Natural killer cell (primary cell): Measurements from ENCODE around the gene IGSF8. TPM values are rescaled to one million over a fixed set of nuclear protein-coding genes. Genes with fewer than 3 reads are reported as not detected.

Experiments
- ATAC-seq, 3 donors: fragments of 150-1000 bp in 2 of 3; fragments of 200-7000 bp in 1 of 3; cut with Tn5 transposase; 1 replicate in 1 of 3; 2 replicates in 2 of 3; pipeline ENCODE4 v1.10.0; 2021; ENCODE audit warnings: mild to moderate bottlenecking in 2 of 3, moderate library complexity in 2 of 3
- DNase-seq, 2 donors: peaks; one replicate each; pipeline versions ENCODE4 v3.0.0 to v3.0.0-alpha.2; 2013 to 2021; ENCODE audit warnings: mixed read lengths in 1 of 2
- H3K27ac ChIP-seq: one replicate; pipeline ENCODE4 v1.5.1; 2013; ENCODE audit warnings: mild to moderate bottlenecking, low read length
- H3K27me3 ChIP-seq: one replicate; pipeline ENCODE4 v1.6.1; 2013; ENCODE audit warnings: low read length; ENCODE audit not compliant: control insufficient read depth, insufficient read depth
- H3K36me3 ChIP-seq: one replicate; pipeline ENCODE4 v1.6.1; 2013; ENCODE audit warnings: low read length; ENCODE audit not compliant: control insufficient read depth, insufficient read depth
- H3K4me1 ChIP-seq: one replicate; pipeline ENCODE4 v1.6.1; 2013; ENCODE audit warnings: low read length; ENCODE audit not compliant: control insufficient read depth, insufficient read depth
- H3K4me3 ChIP-seq: one replicate; pipeline ENCODE4 v1.5.1; 2013; ENCODE audit warnings: low read length
- H3K9me3 ChIP-seq: one replicate; pipeline ENCODE4 v1.6.1; 2013; ENCODE audit warnings: low read length; ENCODE audit not compliant: control insufficient read depth, insufficient read depth
- H3K27ac Mint-ChIP-seq, 2 donors: one replicate each; pipeline ENCODE4 v1.8.0; 2022; ENCODE audit warnings: mild to moderate bottlenecking in 2 of 2, mixed read lengths in 2 of 2, moderate library complexity in 1 of 2
- H3K27me3 Mint-ChIP-seq, 2 donors: one replicate each; pipeline ENCODE4 v1.8.0; 2022; ENCODE audit warnings: low read depth in 2 of 2, mixed read lengths in 2 of 2
- H3K36me3 Mint-ChIP-seq: one replicate; pipeline ENCODE4 v1.8.0; 2022; ENCODE audit warnings: mixed read lengths
- H3K4me1 Mint-ChIP-seq, 2 donors: one replicate each; pipeline ENCODE4 v1.8.0; 2022; ENCODE audit warnings: mixed read lengths in 2 of 2
- H3K4me3 Mint-ChIP-seq: one replicate; pipeline ENCODE4 v1.8.0; 2022; ENCODE audit warnings: mild to moderate bottlenecking, moderate library complexity, mixed read lengths
- H3K9me3 Mint-ChIP-seq, 2 donors: one replicate each; pipeline ENCODE4 v1.8.0; 2022; ENCODE audit warnings: mixed read lengths in 2 of 2
- WGBS: methylation state at CpG from one replicate; pipeline ENCODE4 v1.1.7; 2013; ENCODE audit warnings: missing lambda C conversion rate; ENCODE audit not compliant: insufficient coverage; 5-methylcytosine and 5-hydroxymethylcytosine counted together
- intact Hi-C: fragments of 100-400 bp; cut with micrococcal nuclease; formaldehyde crosslinking; loops from one replicate; pipeline ENCODE4 v1.14.2; 2022
- total RNA-seq, 4 donors: library from RNA; stranded (reverse); fragments of 120-200 nt in 1 of 4; gene quantifications; one replicate each; pipeline versions ENCODE4 v1.2.3 to v1.2.4, GENCODE V29; 2013 to 2022
- TF ChIP-seq, protein P1 (sequence below): fragments of 200-600 bp; IDR thresholded peaks from one replicate; pipeline ENCODE4 v1.8.0; 2022; ENCODE audit warnings: antibody characterized with exemption

Gene IGSF8
- total RNA-seq, 3 donors from 2014 or later (not counting 1 experiment from before 2014, with no cell fraction given): 26.3 to 35.3 (median 32.1) TPM

DNA sequence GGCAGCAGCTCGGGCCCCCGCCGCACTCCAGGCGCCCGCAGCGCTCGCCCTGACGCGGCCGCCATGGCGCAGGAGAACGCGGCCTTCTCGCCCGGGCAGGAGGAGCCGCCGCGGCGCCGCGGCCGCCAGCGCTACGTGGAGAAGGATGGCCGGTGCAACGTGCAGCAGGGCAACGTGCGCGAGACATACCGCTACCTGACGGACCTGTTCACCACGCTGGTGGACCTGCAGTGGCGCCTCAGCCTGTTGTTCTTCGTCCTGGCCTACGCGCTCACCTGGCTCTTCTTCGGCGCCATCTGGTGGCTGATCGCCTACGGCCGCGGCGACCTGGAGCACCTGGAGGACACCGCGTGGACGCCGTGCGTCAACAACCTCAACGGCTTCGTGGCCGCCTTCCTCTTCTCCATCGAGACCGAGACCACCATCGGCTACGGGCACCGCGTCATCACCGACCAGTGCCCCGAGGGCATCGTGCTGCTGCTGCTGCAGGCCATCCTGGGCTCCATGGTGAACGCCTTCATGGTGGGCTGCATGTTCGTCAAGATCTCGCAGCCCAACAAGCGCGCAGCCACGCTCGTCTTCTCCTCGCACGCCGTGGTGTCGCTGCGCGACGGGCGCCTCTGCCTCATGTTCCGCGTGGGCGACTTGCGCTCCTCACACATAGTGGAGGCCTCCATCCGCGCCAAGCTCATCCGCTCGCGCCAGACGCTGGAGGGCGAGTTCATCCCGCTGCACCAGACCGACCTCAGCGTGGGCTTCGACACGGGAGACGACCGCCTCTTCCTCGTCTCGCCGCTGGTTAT is 14.2 kb downstream of the IGSF8 start:
- no peak overlapping the region for H3K27ac ChIP-seq
- Mint-ChIP-seq H3K4me1 (peaks cover 11 to 15% of the 10 kb centered on the region in 2 donors), H3K4me3 (peak overlapping the region; percentile 71), H3K36me3 (peaks cover 8% of the 10 kb centered on the region), H3K27ac (no peak overlapping the region), H3K27me3 (peaks cover 32 to 41% of the 10 kb centered on the region in 2 donors), H3K9me3 (no peaks in the 10 kb centered on the region)
- ATAC-seq: peak; percentile 70 to 82 (median 75)
- peaks cover 20% of the 10 kb centered on the region for H3K27me3 ChIP-seq
- DNase-seq: peak; percentile 43 to 86
- H3K9me3 ChIP-seq: no peaks in the 10 kb centered on the region
- peak overlapping the region; percentile 10 for H3K4me3 ChIP-seq
- TF ChIP-seq, protein P1, sequence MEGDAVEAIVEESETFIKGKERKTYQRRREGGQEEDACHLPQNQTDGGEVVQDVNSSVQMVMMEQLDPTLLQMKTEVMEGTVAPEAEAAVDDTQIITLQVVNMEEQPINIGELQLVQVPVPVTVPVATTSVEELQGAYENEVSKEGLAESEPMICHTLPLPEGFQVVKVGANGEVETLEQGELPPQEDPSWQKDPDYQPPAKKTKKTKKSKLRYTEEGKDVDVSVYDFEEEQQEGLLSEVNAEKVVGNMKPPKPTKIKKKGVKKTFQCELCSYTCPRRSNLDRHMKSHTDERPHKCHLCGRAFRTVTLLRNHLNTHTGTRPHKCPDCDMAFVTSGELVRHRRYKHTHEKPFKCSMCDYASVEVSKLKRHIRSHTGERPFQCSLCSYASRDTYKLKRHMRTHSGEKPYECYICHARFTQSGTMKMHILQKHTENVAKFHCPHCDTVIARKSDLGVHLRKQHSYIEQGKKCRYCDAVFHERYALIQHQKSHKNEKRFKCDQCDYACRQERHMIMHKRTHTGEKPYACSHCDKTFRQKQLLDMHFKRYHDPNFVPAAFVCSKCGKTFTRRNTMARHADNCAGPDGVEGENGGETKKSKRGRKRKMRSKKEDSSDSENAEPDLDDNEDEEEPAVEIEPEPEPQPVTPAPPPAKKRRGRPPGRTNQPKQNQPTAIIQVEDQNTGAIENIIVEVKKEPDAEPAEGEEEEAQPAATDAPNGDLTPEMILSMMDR: peak; percentile 36
- 24% methylated on average over 96 of the region's 96 CpGs for WGBS
- intact Hi-C loops: loop anchor here (2.0 to 5.0 kb wide), 2 partner anchors 15 to 147 kb away; partner anchors contain the start of gene IGSF8
- peaks cover 8% of the 10 kb centered on the region for H3K36me3 ChIP-seq
- H3K4me1 ChIP-seq: peaks cover 10% of the 10 kb centered on the region

DNA sequence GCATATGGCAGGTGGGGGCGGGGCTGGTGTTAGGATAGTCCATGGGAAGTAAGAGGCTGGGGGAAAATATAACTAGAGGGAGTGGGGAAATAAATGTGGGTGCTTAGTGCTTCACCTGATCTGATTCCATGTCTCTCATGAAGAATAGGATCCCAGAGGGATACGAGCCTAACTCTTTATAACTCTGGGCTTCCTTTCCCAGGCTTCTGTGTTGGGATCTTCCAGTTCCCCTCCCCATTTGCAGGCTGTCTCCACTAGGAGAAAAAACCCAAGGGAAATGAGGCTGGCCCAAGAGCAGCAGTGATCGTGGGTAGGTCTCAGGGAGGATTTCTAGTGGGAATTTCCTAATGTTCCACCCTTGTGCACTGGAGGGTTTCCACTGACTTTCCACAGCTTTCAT is 15.5 kb downstream of the IGSF8 start:
- Mint-ChIP-seq H3K27me3 (peaks cover 39 to 51% of the 10 kb centered on the region in 2 donors), H3K9me3 (no peaks in the 10 kb centered on the region), H3K27ac (no peak overlapping the region), H3K4me1 (peaks cover 11 to 12% of the 10 kb centered on the region in 2 donors), H3K36me3 (no peaks in the 10 kb centered on the region), H3K4me3 (peak overlapping the region; percentile 57)
- ATAC-seq: no peak
- TF ChIP-seq, protein P1: no peak
- intact Hi-C loops: loop anchor here (5.0 kb wide), 1 partner anchor 146 kb away; no protein-coding TSS in a partner anchor
- Histone ChIP-seq H3K27me3 (peaks cover 28% of the 10 kb centered on the region), H3K9me3 (no peaks in the 10 kb centered on the region), H3K4me1 (peaks cover 10% of the 10 kb centered on the region), H3K36me3 (no peaks in the 10 kb centered on the region), H3K27ac (no peak overlapping the region), H3K4me3 (no peak overlapping the region)
- DNase-seq: no peak
- WGBS: 88% methylated on average over 3 of the region's 3 CpGs

DNA sequence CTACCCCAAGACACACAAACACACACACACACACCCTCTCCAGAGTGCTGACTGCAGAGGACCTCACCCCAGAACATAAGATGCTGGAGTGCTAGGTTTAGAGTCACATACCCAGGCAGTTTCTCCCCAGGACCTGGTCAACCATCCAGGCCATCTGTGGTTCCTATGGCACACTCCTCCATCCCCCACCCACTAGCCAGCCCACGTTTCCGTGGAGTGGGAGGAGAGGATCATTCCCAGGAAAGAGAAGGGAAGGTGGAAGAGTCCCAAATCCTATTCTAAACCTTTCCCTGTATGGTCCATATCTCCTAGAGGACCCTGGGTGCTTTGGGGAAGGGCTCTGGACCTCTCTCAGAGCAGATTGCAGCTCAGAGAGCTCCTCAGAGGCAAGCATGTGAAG is 15.9 kb downstream of the IGSF8 start:
- TF ChIP-seq, protein P1: no peak
- Histone ChIP-seq H3K4me1 (peaks cover 10% of the 10 kb centered on the region), H3K27me3 (peaks cover 28% of the 10 kb centered on the region), H3K9me3 (no peaks in the 10 kb centered on the region), H3K4me3 (no peak overlapping the region), H3K36me3 (no peaks in the 10 kb centered on the region), H3K27ac (no peak overlapping the region)
- Mint-ChIP-seq H3K27me3 (peaks cover 40 to 54% of the 10 kb centered on the region in 2 donors), H3K27ac (no peak overlapping the region), H3K36me3 (no peaks in the 10 kb centered on the region), H3K9me3 (no peaks in the 10 kb centered on the region), H3K4me3 (peak overlapping the region; percentile 22), H3K4me1 (peaks cover 11 to 12% of the 10 kb centered on the region in 2 donors)
- DNase-seq: no peak
- ATAC-seq: no peak
- intact Hi-C loops: loop anchor here (5.0 kb wide), 1 partner anchor 145 kb away; no protein-coding TSS in a partner anchor
- WGBS: no CpG with 5 or more reads among the region's 2 CpGs
